ENCODE measurements around the gene HLTF.

Gene HLTF

DNA sequence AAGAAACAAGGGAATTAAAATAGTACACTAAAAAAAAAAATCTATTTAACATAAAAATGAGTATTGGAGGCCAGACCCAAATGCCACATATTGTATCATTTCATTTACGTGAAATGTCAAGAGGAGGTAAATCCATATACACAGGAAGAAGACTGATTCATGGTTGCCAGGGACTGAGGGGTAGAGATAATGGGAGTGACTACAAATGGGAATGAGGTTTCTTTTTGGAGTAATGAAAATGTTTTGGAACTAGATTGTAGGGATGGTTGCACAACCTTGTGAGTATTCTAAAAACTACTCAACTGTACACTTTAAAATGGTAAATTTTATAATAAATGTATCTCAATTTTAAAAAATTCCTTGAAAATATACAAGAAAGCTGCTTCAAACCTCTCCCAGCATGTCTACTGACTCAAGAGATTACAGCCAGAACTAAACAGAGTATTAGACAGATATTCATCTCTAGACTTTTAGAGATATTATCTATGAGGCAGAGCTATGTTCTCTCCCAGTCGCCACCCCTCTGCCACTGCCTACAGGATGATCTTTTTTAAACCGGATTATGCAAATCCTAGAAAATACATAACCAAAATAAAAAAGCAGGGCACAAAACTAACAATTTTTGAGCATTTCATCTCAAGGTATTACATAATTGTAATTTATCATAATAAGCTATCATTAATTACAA is 6.2 kb downstream of the HLTF start:
- TF ChIP-seq SIN3A (IDR thresholded peaks at IDR 0.05; ENCODE audit: borderline replicate concordance, insufficient read depth, low read length) = no peak
- no peak for TF ChIP-seq REST (IDR thresholded peaks at IDR 0.05; ENCODE audit: insufficient read depth in 1 of 2, low read depth in 2 of 2, low read length in 2 of 2)
- TF ChIP-seq POLR2AphosphoS5 (IDR thresholded peaks at IDR 0.05; ENCODE audit: low read depth, low read length) = no peak
- TF ChIP-seq TAF1 (IDR thresholded peaks at IDR 0.05; ENCODE audit: borderline replicate concordance, insufficient read depth, low read length) = no peak
- TF ChIP-seq FOXP2 (optimal IDR thresholded peaks at IDR 0.05; ENCODE audit: borderline replicate concordance, extremely low read depth, extremely low read length, insufficient read depth) = no peak

DNA sequence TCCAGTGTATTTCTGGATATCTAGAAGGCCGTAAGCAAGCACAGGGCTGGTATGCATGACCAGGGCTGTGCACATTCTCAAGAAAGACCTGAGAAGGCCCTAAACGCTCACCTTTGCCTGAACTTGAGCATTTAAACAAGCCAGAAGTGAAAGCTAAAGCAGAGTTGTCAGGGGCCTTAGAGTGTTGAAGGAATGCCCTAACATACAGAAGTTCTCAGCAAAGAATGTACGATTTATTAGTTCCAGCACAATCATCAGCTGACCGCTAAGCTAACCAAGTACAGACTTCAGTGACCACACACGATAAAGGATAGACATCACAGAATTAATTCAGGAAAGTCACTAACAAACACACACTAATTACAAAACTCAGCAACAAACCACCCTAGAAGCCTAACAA is 8.7 kb downstream of the HLTF start:
- no peak for TF ChIP-seq FOXP2 (optimal IDR thresholded peaks at IDR 0.05; ENCODE audit: borderline replicate concordance, extremely low read depth, extremely low read length, insufficient read depth)
- no peak for TF ChIP-seq SIN3A (IDR thresholded peaks at IDR 0.05; ENCODE audit: borderline replicate concordance, insufficient read depth, low read length)
- TF ChIP-seq REST (IDR thresholded peaks at IDR 0.05; ENCODE audit: insufficient read depth in 1 of 2, low read depth in 2 of 2, low read length in 2 of 2) = no peak
- no peak for TF ChIP-seq POLR2AphosphoS5 (IDR thresholded peaks at IDR 0.05; ENCODE audit: low read depth, low read length)
- no peak for TF ChIP-seq TAF1 (IDR thresholded peaks at IDR 0.05; ENCODE audit: borderline replicate concordance, insufficient read depth, low read length)

- TF ChIP-seq REST (IDR thresholded peaks at IDR 0.05; ENCODE audit: insufficient read depth in 1 of 2, low read depth in 2 of 2, low read length in 2 of 2) (no peak), POLR2AphosphoS5 (IDR thresholded peaks at IDR 0.05; ENCODE audit: low read depth, low read length) (no peak), SIN3A (IDR thresholded peaks at IDR 0.05; ENCODE audit: borderline replicate concordance, insufficient read depth, low read length) (no peak), TAF1 (IDR thresholded peaks at IDR 0.05; ENCODE audit: borderline replicate concordance, insufficient read depth, low read length) (no peak), FOXP2 (optimal IDR thresholded peaks at IDR 0.05; ENCODE audit: borderline replicate concordance, extremely low read depth, extremely low read length, insufficient read depth) (no peak)
Measured at GRCh38 chr3:149067883-149068282, 18.4 kb downstream of the HLTF start.

DNA sequence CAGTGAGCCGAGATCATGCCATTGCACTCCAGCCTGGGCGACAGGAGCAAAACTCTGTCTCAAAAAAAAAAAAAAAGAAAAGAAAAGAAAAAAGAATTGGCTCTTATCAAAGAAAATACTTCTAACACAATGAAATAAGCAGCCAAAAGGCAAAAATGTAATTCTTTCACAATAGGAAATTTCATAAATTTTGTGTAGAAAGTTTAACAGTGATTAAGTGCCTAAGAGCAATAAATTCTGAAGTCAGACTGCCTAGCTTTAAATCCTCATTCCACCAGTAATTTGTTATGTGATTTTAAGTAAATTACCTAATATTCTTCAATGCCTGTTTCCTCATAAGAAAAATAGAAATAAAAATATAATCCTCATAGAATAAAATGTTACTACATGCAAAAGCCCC is 24.6 kb downstream of the HLTF start:
- TF ChIP-seq SIN3A (IDR thresholded peaks at IDR 0.05; ENCODE audit: borderline replicate concordance, insufficient read depth, low read length) (no peak), REST (IDR thresholded peaks at IDR 0.05; ENCODE audit: insufficient read depth in 1 of 2, low read depth in 2 of 2, low read length in 2 of 2) (no peak)

GRCh38 chr3:149058602-149059001 is 27.7 kb downstream of the HLTF start:
- TF ChIP-seq SIN3A (IDR thresholded peaks at IDR 0.05; ENCODE audit: borderline replicate concordance, insufficient read depth, low read length) = no peak
